GM19043 (cell line): Measurements from ENCODE around the gene SLC17A9.
A peak's percentile ranks its signal among the peaks of the same experiment; 100 is the strongest.
"Not testable (repeated sequence)": the region's sequence is repeated elsewhere in the genome, so short reads cannot be mapped to it uniquely, and the experiment has no call there.

Source experiments
- ATAC-seq: cut with Tn5 transposase; IDR thresholded peaks from one replicate; pipeline ENCODE4 v1.9.1; 2021; ENCODE audit warnings: low read depth; ENCODE audit not compliant: unreplicated experiment

The SLC17A9 gene

DNA sequence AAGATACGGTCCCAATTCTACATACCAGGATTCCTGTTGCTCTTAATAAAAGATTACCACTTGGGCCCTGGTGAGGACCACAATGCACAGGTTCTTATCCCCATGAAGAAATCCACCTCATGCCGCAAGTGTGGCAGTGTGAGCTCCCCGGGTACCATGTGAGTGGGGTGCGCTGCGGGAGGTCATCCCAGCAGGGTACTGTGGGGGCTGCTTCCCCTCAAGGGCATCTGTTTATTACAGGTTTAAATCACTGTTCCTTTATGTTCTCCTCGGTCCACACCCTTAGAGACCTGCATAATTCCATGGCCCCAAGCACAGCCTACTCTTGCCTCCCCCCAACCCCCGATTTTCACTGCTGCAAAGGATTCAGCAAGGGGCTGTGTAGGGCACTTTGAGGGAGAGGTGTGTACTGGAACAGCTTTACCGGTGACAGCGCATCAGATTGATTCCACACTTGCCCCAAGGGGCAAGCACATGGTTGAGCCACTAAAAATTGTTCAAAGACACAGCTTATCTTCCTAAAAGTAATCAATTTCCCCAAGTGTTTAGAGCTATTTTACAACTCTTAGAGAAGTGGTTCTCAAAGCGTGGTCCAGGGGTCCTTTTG is 32.4 kb upstream of the SLC17A9 start:
- no peak for ATAC-seq

DNA sequence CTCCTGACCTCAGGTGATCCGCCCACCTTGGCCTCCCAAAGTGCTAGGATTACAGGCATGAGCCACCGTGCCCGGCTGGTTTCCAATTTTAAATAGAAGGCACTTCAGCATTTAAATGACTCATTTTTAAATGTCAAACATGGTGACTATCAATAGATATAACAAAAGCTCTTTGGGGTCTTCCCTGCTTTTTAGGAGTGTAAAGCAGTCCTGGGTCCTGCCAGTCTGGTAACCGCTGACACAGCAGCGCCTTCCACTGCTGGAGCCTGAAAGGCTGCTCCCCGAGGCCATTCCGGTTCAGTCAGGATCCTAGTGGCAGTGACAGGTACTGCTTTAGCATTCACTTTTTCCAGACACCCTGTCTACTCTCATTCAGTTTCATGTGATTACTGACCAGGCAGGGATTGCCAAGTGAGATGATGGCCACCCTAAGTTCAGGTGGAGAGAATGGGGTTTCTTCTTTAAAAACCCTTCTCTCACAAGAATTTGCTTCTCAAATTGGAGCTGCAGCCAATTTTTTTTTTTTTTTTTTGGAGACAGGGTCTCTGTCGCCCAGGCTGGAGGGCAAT is 31.3 kb upstream of the SLC17A9 start:
- no peak for ATAC-seq

GRCh38 chr20:62922451-62922921 is 30.0 kb upstream of the SLC17A9 start:
- no peak for ATAC-seq

GRCh38 chr20:62923059-62923668 is 29.3 kb upstream of the SLC17A9 start:
- not testable (repeated sequence) for ATAC-seq

GRCh38 chr20:62923669-62924441 is 28.7 kb upstream of the SLC17A9 start:
- no peak for ATAC-seq

GRCh38 chr20:62924442-62925075 is 27.9 kb upstream of the SLC17A9 start:
- ATAC-seq: no peak

GRCh38 chr20:62925076-62925419 is 27.5 kb upstream of the SLC17A9 start:
- no peak for ATAC-seq

GRCh38 chr20:62925420-62926228 is 26.9 kb upstream of the SLC17A9 start:
- no peak for ATAC-seq

GRCh38 chr20:62926229-62927127 is 26.0 kb upstream of the SLC17A9 start, which contains the start of gene DIDO1:
DIDO1 (minus strand) TSS chr20:62926505.
- ATAC-seq: peak; percentile 56

- ATAC-seq: no peak
These were observed 25.3 kb upstream of the SLC17A9 start for GRCh38 chr20:62927128-62927705.

DNA sequence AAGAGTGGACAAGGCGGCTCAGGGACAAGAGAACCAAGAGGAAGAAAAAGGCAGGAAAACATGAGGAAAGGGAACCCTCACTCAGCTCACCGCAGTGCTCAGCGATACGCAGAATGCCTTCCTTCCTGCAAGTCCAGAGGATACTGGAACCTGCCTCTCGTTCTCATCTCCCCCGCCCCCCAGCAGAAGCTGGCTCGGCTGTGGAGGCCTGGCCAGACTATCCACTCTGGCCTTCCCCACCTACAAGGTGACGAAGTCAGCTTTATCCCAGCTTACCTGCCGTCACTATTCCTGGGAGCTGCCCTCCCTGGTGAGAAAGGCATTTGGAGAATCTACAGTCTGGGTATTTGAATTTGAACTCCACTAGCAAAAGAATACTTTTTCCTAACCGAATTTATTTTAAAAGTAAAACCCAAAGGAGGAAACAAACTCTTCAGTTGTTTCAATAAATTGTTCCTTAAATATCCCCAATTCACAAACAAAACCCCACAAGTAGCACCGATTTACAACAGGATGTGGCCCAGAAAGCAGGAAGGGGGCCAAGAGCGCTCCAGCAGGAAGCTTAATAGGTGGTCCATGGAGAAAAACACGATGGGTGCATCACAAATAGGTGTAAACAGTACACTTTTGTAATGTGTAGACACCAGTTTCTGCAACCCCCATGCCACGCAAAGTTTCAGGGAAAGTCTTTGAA is 24.1 kb upstream of the SLC17A9 start:
- ATAC-seq: no peak

DNA sequence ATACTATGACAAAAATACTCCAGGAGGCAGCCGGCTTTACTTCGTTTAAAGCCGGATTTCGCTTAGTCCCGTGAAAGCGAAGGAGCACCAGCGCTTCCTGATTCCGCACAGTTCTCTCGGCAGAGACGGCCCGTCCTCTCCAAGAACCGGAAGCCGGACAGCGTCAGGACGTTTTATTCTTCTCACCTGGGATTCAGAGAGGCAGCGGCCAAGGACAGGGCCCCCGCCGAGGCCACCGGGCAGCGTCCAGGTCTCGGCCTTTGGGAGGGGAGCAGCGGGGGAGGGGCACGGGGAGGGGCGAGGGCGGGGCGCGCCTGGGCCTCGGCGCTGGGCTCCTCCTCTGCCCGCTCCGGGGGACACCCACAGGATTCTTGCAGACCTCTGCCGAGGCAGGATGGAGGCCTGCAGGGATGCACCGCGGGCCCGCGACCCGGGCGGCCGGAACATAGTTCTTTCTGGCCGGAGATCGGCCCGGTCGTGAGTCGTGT is 23.4 kb upstream of the SLC17A9 start:
- no peak for ATAC-seq

- ATAC-seq: no peak
These were observed 21.0 kb upstream of the SLC17A9 start for GRCh38 chr20:62931464-62931863.

- no peak for ATAC-seq
These were observed 18.5 kb upstream of the SLC17A9 start for GRCh38 chr20:62933966-62934365.

- no peak for ATAC-seq
These were observed 17.1 kb upstream of the SLC17A9 start for GRCh38 chr20:62935204-62935967.

DNA sequence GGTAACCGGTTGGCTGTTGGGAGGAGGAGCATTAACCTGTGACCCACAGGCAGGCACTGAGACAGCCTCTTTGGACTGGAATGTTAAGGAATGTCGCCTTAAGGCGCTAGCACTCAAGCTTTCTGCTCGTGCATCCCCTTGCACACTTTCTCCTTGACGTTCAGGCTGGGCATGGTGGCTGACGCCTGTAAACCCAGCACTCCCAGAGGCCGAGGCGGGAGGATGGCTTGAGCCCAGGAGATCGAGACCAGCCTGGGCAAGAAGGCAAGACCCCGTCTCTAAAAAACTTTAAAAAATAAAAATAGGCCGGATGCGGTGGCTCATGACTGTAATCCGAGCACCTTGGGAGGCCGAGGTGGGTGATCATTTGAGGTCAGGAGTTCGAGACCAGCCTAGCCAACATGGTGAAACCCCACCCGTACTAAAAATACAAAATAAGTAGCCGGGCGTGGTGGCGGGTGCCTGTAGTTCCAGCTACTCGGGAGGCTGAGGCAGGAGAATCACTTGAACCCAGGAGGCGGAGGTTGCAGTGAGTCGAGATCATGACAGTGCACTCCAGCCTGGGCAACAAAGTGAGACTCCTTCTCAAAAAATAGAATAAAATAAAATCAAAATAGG is 16.4 kb upstream of the SLC17A9 start:
- ATAC-seq: no peak
